Activated CD4-positive, CD25-positive, alpha-beta regulatory T cell treated with anti-CD3 and anti-CD28 coated beads, Interleukin-2, amount 50 U/mL, for 72 hours (primary cell): ENCODE measurements around the gene APBA2.

Experiments used
- DNase-seq: peaks from one replicate; pipeline ENCODE4 v3.0.0; 2021

The APBA2 gene

GRCh38 chr15:28942046-28942445 is 56.3 kb downstream of the APBA2 start:
- DNase-seq, result no peak

DNA sequence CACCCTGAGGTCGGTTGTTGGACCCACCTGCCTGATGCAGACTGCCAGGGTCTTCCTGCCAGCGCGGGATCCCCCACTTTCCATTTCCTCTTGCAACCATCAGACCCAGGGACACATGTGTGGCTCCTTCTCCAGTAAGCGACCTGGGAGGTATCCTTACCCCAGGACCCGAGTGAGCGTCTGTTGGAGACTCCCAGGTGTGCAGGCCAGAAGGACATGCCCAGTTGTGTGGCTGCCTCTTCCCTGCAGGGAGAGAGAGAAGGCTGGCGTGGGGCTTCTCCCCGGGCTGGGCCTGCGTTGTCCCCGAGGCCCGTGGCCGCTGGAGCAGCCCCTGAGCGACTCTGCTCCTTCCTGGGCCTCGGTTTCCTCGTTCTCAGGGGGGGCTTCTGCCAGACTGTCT is 56.8 kb downstream of the APBA2 start:
- peak; percentile 23 for DNase-seq

GRCh38 chr15:28943146-28943545 is 57.4 kb downstream of the APBA2 start:
- DNase-seq, result peak; percentile 12

DNA sequence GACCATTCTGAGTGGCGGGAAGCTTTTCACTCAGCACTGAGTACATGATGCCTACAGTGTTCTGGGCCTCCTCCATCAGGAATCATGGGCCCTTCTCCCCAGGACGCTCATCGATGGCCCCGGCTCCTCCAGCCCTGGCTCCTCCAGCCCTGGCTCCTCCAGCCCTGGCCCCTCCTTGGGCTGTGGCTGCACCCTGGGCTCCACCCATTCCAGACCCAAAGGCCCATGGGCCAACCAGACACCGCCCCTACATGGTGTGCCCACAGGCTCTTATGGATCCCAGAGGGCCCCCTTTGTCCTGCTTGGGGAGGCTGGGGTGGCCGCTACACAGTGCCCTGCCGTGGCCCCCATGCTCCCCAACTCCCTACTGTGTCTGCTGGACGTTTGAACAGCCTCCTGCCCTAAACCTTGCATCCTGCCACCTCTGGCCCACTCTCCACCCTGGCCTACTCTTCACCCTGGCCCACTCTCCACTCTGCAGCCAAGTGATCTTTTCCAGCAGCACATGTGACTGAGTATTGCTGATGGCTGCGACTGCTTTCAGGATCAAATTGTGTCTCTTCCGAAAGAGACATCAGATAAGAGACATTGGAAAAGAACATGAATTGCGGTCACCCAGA is 57.9 kb downstream of the APBA2 start:
- DNase-seq, result peak; percentile 7

DNA sequence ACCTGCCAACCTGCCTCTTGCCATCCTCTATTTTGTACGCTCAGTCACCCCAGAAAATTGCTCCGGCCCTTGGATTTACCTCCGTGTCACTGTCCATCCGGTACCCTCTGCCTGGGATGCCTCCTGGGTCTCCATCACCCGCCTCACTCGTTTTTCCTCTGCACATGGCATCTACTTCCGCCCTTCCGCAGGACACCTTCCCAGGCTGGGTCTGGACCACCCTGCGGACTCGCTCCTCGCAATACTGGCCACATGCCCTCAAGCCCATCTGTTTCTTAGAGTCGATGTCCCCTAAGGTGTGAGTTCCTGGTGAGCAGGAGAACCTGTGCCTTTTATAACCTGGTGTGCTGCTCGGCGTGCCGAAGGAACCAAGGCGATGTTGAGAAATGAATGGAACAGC is 58.5 kb downstream of the APBA2 start:
- DNase-seq, result no peak

DNA sequence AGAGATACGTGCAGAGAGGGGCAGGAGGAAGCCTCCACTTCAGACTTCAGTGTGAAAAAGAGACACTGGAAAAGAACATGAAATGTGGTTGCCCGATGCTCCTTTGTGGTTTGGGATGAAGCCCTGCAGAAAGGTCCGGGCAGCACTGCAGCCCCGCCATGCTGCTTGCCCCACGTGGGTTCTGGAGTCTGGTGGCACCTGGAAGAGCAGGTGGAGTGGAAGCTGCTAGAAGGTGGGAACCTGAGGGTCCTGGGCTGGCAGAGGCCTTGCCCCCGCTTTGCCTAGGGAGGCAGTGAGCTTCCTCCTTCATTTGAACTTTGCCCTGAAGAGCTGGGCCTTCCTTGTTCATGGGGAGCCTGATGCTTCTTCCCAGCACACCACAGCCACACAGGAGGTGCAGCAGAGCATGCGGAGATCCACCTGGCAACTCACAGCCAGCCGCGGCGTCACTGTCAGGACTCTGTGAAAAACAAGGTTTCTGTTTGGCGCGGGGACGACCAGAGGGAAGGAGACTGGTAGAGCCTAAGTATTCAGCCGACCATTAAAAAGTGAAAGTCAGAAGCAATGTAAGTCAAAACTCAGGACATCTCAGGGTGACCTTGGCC is 59.0 kb downstream of the APBA2 start:
- DNase-seq, result no peak

DNA sequence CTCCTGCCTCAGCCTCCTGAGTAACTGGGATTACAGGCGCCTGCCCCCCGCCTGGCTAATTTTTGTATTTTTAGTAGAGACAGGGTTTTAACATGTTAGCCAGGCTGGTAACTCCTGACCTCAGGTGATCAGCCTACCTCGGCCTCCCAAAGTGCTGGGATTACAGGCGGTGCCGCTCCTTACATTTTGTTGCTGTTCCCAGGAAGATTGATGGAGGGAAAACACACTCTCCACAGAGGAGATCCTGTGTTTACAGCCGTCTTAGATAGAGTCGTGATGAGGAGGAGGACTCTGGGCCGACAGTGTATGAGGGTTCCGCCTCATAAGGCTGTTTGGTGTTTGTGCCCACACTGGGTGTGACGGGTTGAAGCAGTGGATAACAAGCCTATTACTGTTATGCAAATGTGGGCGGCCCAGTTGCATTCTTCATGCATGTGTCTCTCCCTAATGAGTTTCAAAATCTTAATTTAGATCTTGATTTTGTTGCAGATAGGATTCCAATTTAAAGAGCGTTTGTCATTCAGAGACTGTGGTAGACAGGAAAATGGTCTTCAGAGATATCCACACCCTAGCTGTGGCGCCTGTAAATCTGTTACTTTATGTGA is 60.0 kb downstream of the APBA2 start:
- DNase-seq, result no peak

- DNase-seq, result peak; percentile 1
Measured at GRCh38 chr15:28946803-28947202, 61.0 kb downstream of the APBA2 start.

- DNase-seq, result peak; percentile 14
Measured at GRCh38 chr15:28947221-28947674, 61.5 kb downstream of the APBA2 start.

DNA sequence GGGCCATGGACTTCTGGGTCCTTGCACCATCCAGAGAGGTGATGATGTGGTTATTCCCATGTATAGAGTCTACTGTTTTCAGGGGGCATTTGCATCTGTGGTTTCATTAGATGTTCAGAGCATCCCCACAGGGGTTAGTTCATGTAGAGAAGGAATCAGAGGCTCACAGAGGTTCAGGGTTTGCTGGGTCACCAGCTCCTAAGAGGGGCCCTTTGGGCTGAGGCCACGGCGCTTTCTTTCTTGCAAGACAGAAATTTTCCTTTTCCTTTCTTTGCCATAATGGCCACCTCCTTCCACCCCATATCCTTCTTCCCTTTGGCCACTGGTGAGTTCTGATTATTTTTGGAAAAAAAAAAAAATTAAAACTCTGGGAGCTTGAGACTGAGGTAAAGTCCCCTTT is 62.3 kb downstream of the APBA2 start:
- no peak for DNase-seq

DNA sequence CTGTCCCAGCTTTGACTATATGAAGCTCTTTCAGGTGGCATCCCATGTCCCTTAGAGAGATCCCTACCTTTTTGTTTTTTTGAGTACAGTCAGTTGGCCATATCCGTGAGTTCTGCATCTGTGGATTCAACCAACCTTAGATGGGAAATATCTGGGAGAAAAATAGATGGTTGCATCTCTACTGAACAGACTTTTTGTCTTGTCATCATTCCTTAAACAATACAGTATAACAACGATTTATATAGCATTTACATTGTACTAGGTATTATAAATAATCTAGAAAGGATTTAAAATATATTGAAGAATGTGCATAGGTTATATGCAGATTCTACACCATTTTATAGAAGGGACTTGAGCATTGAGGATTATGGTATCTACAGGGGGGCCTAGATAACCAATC is 65.1 kb downstream of the APBA2 start:
- DNase-seq, result no peak

- no peak for DNase-seq
Measured at GRCh38 chr15:28952666-28953491, 67.1 kb downstream of the APBA2 start.

- DNase-seq, result no peak
Measured at GRCh38 chr15:28953573-28954195, 67.9 kb downstream of the APBA2 start.

GRCh38 chr15:28954466-28955159 is 68.8 kb downstream of the APBA2 start:
- no peak for DNase-seq

GRCh38 chr15:28955160-28955992 is 69.6 kb downstream of the APBA2 start:
- no peak for DNase-seq

DNA sequence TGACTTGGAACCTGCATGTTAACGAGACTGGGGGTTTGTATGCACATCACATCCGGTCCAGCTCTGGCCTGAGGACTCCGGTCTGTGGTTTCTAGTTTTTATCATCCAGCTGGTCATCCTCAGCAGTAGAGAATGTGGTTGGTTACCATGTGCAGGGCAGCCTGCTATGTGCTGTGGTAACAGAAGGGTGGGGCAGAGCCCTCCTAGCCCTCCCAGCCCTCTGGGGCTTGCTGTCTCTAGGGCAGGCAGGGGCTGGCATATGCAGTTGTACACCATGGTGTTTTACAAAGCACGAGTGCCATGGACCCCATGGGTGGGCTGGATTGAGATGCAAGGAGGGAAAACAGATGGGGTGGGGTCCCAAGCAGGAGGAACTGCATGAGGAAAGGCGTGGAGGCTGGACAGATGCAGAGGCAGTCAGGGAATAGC is 70.2 kb downstream of the APBA2 start:
- DNase-seq, result no peak

DNA sequence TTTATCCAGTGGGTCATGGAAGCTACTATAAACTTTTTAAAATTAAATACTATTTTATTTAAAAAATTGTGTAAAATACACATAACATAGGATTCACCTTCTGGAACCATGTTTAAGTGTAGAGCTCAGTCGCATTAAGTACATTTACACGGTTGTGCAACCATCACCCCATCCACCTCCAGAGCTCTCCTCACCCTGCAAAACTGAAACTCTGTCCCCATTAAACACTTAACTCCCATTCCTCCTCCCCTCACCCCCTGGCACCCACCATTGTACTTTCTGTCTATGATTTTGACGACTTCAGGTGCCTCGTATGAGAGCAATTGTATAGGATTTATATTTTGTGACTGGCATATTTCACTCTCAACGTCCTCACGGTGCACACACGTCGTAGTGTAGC is 70.7 kb downstream of the APBA2 start:
- DNase-seq, result no peak

DNA sequence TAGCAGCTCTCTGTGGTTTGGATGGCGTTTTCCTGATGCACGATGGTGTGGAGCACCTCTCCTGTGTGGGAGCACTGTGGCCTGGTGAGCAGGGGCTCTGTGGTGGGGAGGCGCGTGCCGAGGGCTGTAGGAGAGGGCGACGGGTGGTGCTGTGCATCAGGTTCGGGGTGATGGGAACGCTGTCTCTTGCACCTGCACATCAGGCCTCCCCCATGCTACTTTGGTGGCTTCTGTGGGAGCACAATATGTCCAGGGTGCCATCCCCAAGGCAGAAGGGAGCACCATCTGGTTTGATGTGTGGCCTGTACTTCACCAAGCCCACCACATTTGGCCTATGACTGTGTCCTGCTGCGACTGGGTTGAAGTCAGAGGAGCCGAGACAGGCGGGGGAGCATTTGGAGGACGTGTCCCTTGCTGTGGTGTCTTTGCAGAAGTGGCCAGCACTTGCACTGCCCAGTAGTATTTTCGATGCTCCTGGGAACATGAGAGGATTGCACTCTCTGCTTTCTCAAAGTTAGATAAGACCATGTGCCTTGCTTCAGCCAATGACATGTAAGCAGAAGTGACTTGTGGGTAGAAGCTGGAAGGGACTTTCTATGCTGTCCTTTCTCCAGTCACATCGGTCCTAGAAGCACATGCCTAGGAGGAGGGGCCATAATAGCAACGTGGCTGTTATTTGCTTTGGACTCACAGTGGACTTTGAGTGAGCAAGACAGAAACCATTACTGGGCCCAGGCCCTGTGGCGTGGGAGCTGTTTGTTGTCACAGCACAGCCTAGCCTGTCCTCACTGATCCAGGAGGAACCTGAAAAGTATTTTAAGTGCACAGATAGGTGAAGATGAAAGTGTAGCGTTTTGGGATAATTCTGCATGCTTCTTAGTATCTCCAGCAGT is 72.1 kb downstream of the APBA2 start:
- no peak for DNase-seq

DNA sequence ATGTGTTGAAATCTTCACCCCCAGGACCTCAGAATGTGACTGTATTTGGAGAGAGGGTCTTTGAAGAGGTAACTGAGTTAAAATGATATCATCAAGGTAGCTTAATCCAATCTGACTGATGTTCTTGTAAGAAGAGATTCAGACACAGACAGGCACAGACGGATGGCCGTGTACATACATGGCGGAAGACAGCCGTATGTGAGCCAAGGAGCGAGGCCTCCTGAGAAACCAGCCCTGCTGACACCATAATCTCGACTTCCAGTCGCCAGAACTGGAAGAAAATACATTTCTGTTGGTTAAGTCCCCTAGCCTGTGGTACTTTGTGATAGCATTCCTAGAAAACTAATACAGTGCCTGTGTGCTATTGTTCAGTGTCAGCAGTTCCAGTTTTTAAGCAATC is 73.6 kb downstream of the APBA2 start:
- no peak for DNase-seq

DNA sequence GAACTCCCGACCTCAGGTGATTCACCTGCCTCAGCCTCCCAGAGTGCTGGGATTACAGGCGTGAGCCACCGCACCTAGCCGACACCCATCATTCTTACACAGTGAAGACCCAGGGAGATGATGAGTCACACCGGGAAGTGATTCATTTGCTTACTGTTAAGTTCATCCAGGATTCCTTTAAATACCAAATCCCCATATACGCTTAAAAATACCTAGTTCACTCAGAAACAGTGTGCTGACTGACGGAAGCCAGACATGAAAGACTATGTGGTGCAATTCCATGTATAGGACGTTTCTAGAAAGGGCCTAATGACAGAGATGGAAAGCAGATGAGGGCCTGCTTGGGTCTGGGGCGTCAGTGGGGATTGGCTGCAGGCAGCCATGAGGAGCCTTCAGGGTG is 75.2 kb downstream of the APBA2 start:
- DNase-seq, result no peak

GRCh38 chr15:28961391-28961790 is 75.6 kb downstream of the APBA2 start:
- DNase-seq, result no peak
